Measurements from ENCODE around the gene ZNF688. TPM values are rescaled to one million over a fixed set of nuclear protein-coding genes. Genes with fewer than 3 reads are reported as not detected.

Gene ZNF688
- total and polyA plus RNA-seq, 2 of the 13 experiments (the other 11 are each of a cell fraction or from before 2014, with no cell fraction given): 2.4 to 5.4 TPM

- DNase-seq (ENCODE audit: low spot score) (no peak), FAIRE-seq (no peak), ATAC-seq (no peak)
- H3K4me1 ChIP-seq (ENCODE audit: insufficient read depth, low read length): peaks cover 55% of the 10 kb centered on the region
- CTCF ChIA-PET (ENCODE audit: low intra/inter-chr PET ratio, low total read pairs): no interaction called here
- H3K9ac ChIP-seq (ENCODE audit: insufficient read depth, low read depth, low read length): no peak overlapping the region
- WGBS (ENCODE audit: low lambda C conversion rate): 69% methylated on average over 8 of the region's 8 CpGs
- no peaks in the 10 kb centered on the region; a peak in 1 of 5 replicates for H3K36me3 ChIP-seq (replicated peaks in 1 of 2; ENCODE audit: control insufficient read depth in 1 of 2, insufficient read depth in 2 of 2, low read length in 2 of 2)
- in situ Hi-C loops (cut with HindIII; ENCODE audit: extremely low pct_ligation_motif_present, low pct_unique_long_range_greater_than_20kb) (no loop called here), intact Hi-C loops (cut with micrococcal nuclease; ENCODE audit: unreplicated experiment) (no loop called here)
- TF ChIP-seq E2F5 (CRISPR knock-in tag; conservative IDR thresholded peaks at IDR 0.05): no peak
- no peak for TF ChIP-seq GLMP (CRISPR knock-in tag; IDR thresholded peaks at IDR 0.05; ENCODE audit: borderline replicate concordance)
- TF ChIP-seq POLR2A (IDR thresholded peaks at IDR 0.05; ENCODE audit: insufficient read depth in 1 of 2, low read depth in 2 of 2, low read length in 2 of 2): no peak
- no peak for TF ChIP-seq DRAP1 (CRISPR knock-in tag; IDR thresholded peaks at IDR 0.05)
- no peak for TF ChIP-seq ZNF10 (CRISPR knock-in tag; IDR thresholded peaks at IDR 0.05; ENCODE audit: borderline replicate concordance, low read depth)
- TF ChIP-seq SRSF9 (IDR thresholded peaks at IDR 0.05; ENCODE audit: borderline replicate concordance, insufficient read depth, low read depth, low read length, poor library complexity, severe bottlenecking): no peak
- TF ChIP-seq MAFG (CRISPR knock-in tag; IDR thresholded peaks at IDR 0.05): no peak
- no peak for TF ChIP-seq ZNF891 (CRISPR knock-in tag; IDR thresholded peaks at IDR 0.05)
- TF ChIP-seq ZNF839 (CRISPR knock-in tag; IDR thresholded peaks at IDR 0.05; ENCODE audit: borderline replicate concordance): no peak
- no peak for TF ChIP-seq SCMH1 (CRISPR knock-in tag; IDR thresholded peaks at IDR 0.05; ENCODE audit: borderline replicate concordance)
- H3K79me2 ChIP-seq (ENCODE audit: insufficient read depth, low read length): no peaks in the 10 kb centered on the region
- H4K20me1 ChIP-seq (ENCODE audit: insufficient read depth, low read length): no peaks in the 10 kb centered on the region
- no peak overlapping the region for H3K4me3 ChIP-seq (replicated peaks in 1 of 3; ENCODE audit: insufficient read depth in 1 of 3, low read depth in 2 of 3, low read length in 3 of 3)
- no peak overlapping the region for H2AFZ ChIP-seq (ENCODE audit: low read length)
- H3K4me2 ChIP-seq (ENCODE audit: low read depth, low read length): no peak overlapping the region
- POLR2A ChIA-PET: interaction anchor here (1.9 to 2.0 kb wide), 2 partner anchors 10 to 13 kb away, joined by 8 to 11 read pairs; partner anchors contain the start of genes ZNF747 and ZNF764
- BruUV-seq (replicated peaks): no TSS peak
- no peaks in the 10 kb centered on the region for H3K27me3 ChIP-seq (ENCODE audit: control insufficient read depth in 1 of 2, insufficient read depth in 2 of 2, low read length in 2 of 2)
- H3K9me3 ChIP-seq (ENCODE audit: low read length): no peaks in the 10 kb centered on the region
- no peak overlapping the region for H3K27ac ChIP-seq (ENCODE audit: extremely low read length, insufficient read depth, low read length)
These were observed 22.9 kb downstream of the ZNF688 start for GRCh38 chr16:30548416-30549253.

Data from HepG2 (cell line).